Small intestine (tissue), 7 donors: Measurements from ENCODE around the gene SYNRG. TPM values are rescaled to one million over a fixed set of nuclear protein-coding genes. Genes with fewer than 3 reads are reported as not detected.

Source experiments
- DNase-seq, 2 donors: peaks; one replicate each; pipeline versions ENCODE4 v3.0.0 to v3.0.0-alpha.2; 2013
- FAIRE-seq: peaks from 2 replicates; lab custom pipeline; 2012; peaks lifted over from hg19 to GRCh38; lab: Jason Lieb, UNC
- H3K27ac ChIP-seq, 3 donors: one replicate each; pipeline ENCODE4 v1.5.1; 2013; ENCODE audit warnings: low read length in 2 of 3, mild to moderate bottlenecking in 2 of 3, control low read depth in 1 of 3, inconsistent platforms in 1 of 3, low read depth in 1 of 3, moderate library complexity in 1 of 3
- H3K27me3 ChIP-seq, 3 donors: one replicate each; pipeline ENCODE4 v1.6.1; 2013; ENCODE audit warnings: low read length in 3 of 3, inconsistent platforms in 1 of 3; ENCODE audit not compliant: control insufficient read depth in 3 of 3, insufficient read depth in 3 of 3
- H3K36me3 ChIP-seq, 3 donors: one replicate each; pipeline ENCODE4 v1.6.1; 2013; ENCODE audit warnings: low read length in 3 of 3, inconsistent platforms in 1 of 3, low read depth in 1 of 3, mild to moderate bottlenecking in 1 of 3, moderate library complexity in 1 of 3; ENCODE audit not compliant: control insufficient read depth in 3 of 3, insufficient read depth in 2 of 3
- H3K4me1 ChIP-seq, 3 donors: one replicate each; pipeline ENCODE4 v1.6.1; 2013; ENCODE audit warnings: low read length in 2 of 3, inconsistent platforms in 1 of 3, low read depth in 1 of 3, mild to moderate bottlenecking in 1 of 3, moderate library complexity in 1 of 3; ENCODE audit not compliant: control insufficient read depth in 3 of 3, insufficient read depth in 2 of 3
- H3K4me3 ChIP-seq, 3 donors: one replicate each; pipeline ENCODE4 v1.5.1; 2013; ENCODE audit warnings: low read length in 3 of 3, control low read depth in 1 of 3, inconsistent platforms in 1 of 3, low read depth in 1 of 3, mild to moderate bottlenecking in 1 of 3, moderate library complexity in 1 of 3
- H3K9me3 ChIP-seq, 2 donors: one replicate each; pipeline ENCODE4 v1.6.1; 2013; ENCODE audit warnings: low read depth in 1 of 2, low read length in 1 of 2; ENCODE audit not compliant: control insufficient read depth in 2 of 2, insufficient read depth in 1 of 2
- WGBS, 3 donors: extraction: QIAGEN DNeasy Blood & Tissue Kit; methylation state at CpG; one replicate each; pipeline ENCODE4 v1.1.7; 2013; 5-methylcytosine and 5-hydroxymethylcytosine counted together
- polyA plus RNA-seq, 4 donors: library from polyadenylated mRNA; stranded (reverse) in 3 of 4; unstranded in 1 of 4; fragments of 200-250 nt in 3 of 4; fragments of 120-200 nt in 1 of 4; gene quantifications; one replicate each; pipeline versions ENCODE4 v1.2.1 to v1.2.3, GENCODE V29; 2013
- donor health status: healthy with polysubstance abuse.
- donor health status: control.
- donor health status: control.
- donor health status: Bipolar disorder and iron deficiency.
- donor health status: healthy.

Gene SYNRG
- polyA plus RNA-seq, 4 donors = 7.6 to 35.8 (median 9.2) TPM

DNA sequence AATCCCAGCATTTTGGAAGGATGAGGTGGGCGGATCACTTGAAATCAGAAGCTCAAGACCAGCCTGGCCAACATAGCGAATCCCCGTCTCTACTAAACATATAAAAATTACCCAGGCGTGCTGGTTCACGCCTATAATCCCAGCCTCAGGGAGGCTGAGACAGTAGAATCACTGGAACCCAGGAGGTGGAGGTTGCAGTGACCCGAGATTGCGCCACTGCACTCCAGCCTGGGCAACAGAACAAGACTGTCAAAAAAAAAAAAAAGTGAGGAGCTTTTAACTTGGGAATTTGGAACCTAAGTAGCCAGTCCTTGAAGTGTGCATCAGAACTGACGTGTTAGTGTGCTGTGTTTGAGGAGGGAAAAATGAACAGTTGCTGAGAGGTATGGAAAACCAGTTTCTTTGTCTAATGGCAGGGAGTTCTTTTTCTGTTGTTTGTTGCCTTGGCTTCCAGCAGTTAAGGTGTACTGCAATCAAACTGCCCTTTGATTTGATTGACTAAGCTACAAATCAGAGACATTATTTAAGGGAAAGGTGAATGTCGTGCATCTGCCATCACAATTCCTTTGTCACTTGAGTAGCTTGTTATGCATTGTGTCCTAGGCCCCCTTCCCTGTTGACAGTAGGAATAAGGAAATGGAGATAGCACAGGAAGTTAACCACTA, 128.1 kb downstream of the SYNRG start:
- no peak for DNase-seq
- Histone ChIP-seq H3K36me3 (peaks cover 9 to 17% (median 10%) of the 10 kb centered on the region in 3 donors), H3K4me1 (no peaks in the 10 kb centered on the region), H3K4me3 (no peak overlapping the region), H3K9me3 (no peaks in the 10 kb centered on the region), H3K27me3 (no peaks in the 10 kb centered on the region), H3K27ac (no peak overlapping the region)
- WGBS, 3 donors = 90 to 94% (median 94%) methylated on average over 9 of the region's 9 CpGs
- FAIRE-seq = no peak

DNA sequence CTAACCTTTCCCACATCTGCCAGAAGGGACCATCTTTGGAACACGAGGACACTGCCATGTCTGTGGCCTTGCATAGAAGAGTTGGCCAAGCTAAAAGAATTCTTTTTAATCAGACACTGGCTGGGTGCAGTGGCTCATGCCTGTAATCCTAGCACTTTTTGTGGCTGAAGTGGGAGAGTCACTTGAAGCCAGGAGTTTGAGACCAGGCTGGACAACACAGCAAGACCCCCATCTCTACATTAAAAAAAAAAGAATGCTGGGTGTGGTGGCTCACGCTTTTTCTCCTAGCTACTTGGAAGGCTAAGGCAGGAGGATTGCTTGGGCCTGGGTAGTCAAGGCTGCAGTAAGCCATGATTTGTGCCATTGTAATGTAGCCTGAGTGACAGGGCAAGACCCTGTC, 128.8 kb downstream of the SYNRG start:
- Histone ChIP-seq H3K4me1 (no peaks in the 10 kb centered on the region), H3K27ac (no peak overlapping the region), H3K4me3 (no peak overlapping the region), H3K36me3 (peaks cover 12 to 19% (median 12%) of the 10 kb centered on the region in 3 donors), H3K9me3 (no peaks in the 10 kb centered on the region), H3K27me3 (no peaks in the 10 kb centered on the region)
- DNase-seq (no peak), FAIRE-seq (no peak)
- 91 to 96% (median 96%) methylated on average over 2 of the region's 2 CpGs for WGBS, 3 donors

DNA sequence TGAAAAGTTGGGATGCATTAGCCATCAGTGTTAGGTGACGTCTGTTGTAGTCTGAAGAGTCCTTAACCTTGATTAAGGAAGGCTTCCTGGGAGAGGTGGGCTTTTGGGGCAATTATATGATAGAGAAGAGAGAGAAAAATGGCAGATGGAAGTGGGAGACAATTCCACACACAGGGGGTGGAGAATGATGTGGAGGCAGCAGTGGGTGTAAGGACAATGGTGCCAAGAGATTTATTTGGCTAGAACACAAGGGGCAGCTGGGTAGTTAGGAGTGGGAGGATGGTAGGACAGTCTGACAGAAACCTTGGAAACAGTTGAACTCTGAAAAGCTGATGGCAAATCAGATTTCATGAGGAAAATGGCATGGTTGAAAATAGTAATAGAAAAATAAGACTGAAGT, 130.2 kb downstream of the SYNRG start:
- Histone ChIP-seq H3K4me3 (no peak overlapping the region), H3K36me3 (peaks cover 14 to 25% (median 18%) of the 10 kb centered on the region in 3 donors), H3K9me3 (no peaks in the 10 kb centered on the region), H3K4me1 (no peaks in the 10 kb centered on the region), H3K27me3 (no peaks in the 10 kb centered on the region), H3K27ac (no peak overlapping the region)
- 91 to 97% (median 96%) methylated on average over 1 of the region's 1 CpG for WGBS, 3 donors
- FAIRE-seq (no peak), DNase-seq (no peak)

DNA sequence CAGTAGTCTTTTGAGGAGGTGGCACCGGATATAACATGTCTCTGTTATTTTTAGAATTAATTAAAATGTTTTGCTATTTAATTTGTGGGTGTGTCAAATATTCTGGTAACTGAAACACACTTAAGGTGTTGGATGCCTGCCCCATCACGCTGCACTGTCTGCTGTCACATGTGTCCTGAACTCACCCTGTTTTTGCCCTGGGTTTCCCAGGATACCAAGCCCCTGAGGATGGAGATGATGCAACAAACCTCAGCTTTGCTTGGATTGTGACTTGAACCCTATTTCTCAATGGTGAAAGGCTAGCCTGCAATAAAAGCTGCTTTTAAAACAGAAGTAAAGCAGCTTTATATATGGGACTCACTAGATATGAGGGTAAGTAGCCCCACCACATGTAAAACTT, 131.0 kb downstream of the SYNRG start:
- peaks cover 14 to 27% (median 19%) of the 10 kb centered on the region in 3 donors for H3K36me3 ChIP-seq

DNA sequence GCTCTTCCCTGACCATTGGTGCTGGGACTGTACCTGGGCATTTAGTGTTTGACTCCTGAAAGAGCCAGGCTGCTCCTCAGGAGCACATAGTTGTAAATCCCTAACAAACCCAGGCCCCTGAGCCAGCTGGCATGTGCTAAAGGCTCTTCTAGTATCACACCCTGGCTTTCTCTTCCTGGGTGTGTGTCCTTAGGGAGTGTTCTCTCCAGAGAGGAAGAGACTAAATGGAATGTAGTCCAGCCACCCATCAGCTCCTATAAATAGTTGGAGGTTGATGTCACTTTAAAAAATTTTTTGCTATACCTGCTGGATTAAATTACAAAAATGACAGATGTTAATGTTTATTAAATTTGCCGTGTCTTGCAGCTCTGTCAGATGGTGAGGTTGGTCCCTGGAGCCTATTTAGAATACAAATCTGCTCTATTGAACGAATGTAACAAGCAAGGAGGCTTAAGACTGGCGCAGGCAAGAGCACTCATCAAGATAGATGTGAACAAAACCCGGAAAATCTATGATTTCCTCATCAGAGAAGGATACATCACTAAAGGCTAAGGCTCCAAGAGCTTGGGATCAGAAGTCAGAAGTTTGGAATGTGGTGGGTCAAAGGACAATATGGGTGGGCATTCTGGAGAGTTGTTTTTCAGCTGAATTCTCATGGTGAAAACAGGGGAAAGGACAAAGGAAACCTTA, 132.6 kb downstream of the SYNRG start:
- no peaks in the 10 kb centered on the region for H3K9me3 ChIP-seq
- no peaks in the 10 kb centered on the region for H3K4me1 ChIP-seq
- H3K4me3 ChIP-seq = no peak overlapping the region
- no peaks in the 10 kb centered on the region for H3K27me3 ChIP-seq
- 82 to 88% (median 87%) methylated on average over 4 of the region's 4 CpGs for WGBS, 3 donors
- FAIRE-seq = no peak
- peaks cover 15 to 38% (median 23%) of the 10 kb centered on the region in 3 donors for H3K36me3 ChIP-seq
- DNase-seq = no peak
- no peak overlapping the region for H3K27ac ChIP-seq

More for the DNA sequence above, 131.0 kb downstream of the SYNRG start:
- 73 to 84% (median 74%) methylated on average over 2 of the region's 2 CpGs for WGBS, 3 donors
- no peak for DNase-seq
- FAIRE-seq = no peak
- no peaks in the 10 kb centered on the region for H3K4me1 ChIP-seq
- H3K27me3 ChIP-seq = no peaks in the 10 kb centered on the region
- no peak overlapping the region for H3K27ac ChIP-seq
- no peaks in the 10 kb centered on the region for H3K9me3 ChIP-seq
- H3K4me3 ChIP-seq = no peak overlapping the region

DNA sequence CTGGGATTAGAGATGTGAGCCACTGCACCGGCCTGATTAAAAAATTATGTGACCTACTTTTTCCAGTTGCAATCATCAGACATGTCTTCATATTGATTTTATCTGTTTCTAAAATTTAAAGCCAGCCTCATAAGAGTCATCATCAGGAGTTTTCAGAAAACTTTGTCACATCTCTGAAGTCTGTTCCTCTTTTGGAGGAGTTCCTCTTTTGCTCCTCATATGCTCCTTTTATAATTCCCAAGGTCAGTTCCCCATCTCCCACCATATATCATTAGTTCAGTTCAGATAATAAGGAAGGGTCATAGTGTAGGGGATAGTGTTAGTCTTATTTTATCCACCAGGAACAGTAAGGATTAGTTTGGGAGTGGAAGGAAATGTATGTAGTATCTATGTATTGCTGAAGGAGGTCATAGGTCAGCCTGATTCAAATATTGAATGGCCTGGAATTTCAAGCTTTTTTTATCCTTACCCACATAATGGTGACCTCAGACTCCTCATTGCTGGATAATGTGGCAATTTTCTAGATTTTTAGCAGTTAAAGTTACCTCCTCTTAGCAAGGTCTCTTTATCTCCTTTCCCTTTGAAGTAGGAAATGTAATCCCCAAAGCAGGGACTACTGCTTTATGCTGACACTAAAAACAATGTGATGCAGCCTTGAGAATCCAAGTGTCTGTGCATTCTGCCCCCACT, 133.3 kb downstream of the SYNRG start:
- peaks cover 15 to 41% (median 25%) of the 10 kb centered on the region in 3 donors for H3K36me3 ChIP-seq
- 94 to 97% (median 95%) methylated on average over 1 of the region's 1 CpG for WGBS, 3 donors
- H3K9me3 ChIP-seq = no peaks in the 10 kb centered on the region
- no peak for FAIRE-seq
- no peaks in the 10 kb centered on the region for H3K4me1 ChIP-seq
- H3K27me3 ChIP-seq = no peaks in the 10 kb centered on the region
- no peak overlapping the region for H3K4me3 ChIP-seq
- DNase-seq = no peak
- H3K27ac ChIP-seq = no peak overlapping the region

DNA sequence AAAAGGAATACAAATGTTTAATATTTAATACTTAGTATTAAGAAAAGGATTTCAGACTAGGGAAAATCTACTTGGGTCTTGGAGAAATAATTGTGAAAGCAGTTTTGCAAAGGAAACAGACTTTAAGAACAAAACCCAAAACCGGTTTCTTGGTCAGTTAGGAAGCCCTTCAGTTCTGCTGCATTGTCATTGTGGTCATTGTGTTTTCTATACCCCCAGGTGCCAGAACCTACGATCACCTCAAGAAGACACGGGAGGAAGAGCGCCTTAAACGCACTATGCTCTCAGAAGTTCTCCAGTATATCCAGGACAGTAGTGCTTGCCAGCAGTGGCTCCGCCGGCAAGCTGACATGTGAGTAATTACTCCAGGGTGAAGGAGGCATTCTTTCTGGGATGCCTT, 139.0 kb downstream of the SYNRG start:
- Histone ChIP-seq H3K27me3 (no peaks in the 10 kb centered on the region), H3K27ac (no peak overlapping the region), H3K4me3 (no peak overlapping the region), H3K4me1 (no peaks in the 10 kb centered on the region), H3K36me3 (peaks cover 14 to 46% (median 24%) of the 10 kb centered on the region in 3 donors), H3K9me3 (no peaks in the 10 kb centered on the region)
- FAIRE-seq = no peak
- 84 to 95% (median 92%) methylated on average over 7 of the region's 7 CpGs for WGBS, 3 donors
- no peak for DNase-seq

DNA sequence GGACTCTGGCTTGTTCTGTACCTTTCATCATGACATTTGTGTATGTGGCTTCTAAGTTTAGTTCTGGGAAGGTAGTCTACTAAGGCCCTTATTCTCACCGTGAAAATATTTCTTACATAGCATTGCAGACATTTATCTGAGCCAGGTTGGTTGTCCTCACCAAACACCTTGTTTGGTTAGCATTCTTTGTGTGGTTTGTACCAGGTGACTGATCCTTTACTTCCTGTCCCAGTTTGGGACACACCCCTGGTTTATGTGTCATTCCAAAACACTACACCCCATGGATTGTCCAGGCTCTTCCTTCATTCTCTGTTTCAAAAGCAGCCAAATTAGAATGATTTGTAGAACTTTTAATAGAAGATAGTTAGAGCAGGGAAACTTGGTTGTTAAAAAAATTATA, 142.7 kb downstream of the SYNRG start:
- Histone ChIP-seq H3K36me3 (peaks cover 11 to 43% (median 13%) of the 10 kb centered on the region in 3 donors), H3K4me3 (no peak overlapping the region), H3K4me1 (no peaks in the 10 kb centered on the region), H3K27me3 (no peaks in the 10 kb centered on the region), H3K27ac (no peak overlapping the region), H3K9me3 (no peaks in the 10 kb centered on the region)
- no peak for DNase-seq
- FAIRE-seq = no peak
- WGBS, 3 donors = 90 to 94% (median 93%) methylated on average over 1 of the region's 1 CpG
